Chondrocyte (in vitro differentiated cells): ENCODE data around the gene CFAP57. TPM values are rescaled to one million over a fixed set of nuclear protein-coding genes. Genes with fewer than 3 reads are reported as not detected.

ENCODE experiments used
- DNase-seq: peaks from one replicate; pipeline ENCODE4 v3.0.0; 2021; ENCODE audit warnings: mixed read lengths, low spot score
- H3K27ac Mint-ChIP-seq: one replicate; pipeline ENCODE4 v1.8.0; 2021; ENCODE audit warnings: mild to moderate bottlenecking, moderate library complexity, mixed read lengths; ENCODE audit not compliant: unreplicated experiment
- H3K27me3 Mint-ChIP-seq: 2 replicates; pipeline ENCODE4 v1.8.0; 2021; ENCODE audit warnings: low read depth, mixed read lengths
- H3K36me3 Mint-ChIP-seq: 2 replicates; pipeline ENCODE4 v1.8.0; 2021; ENCODE audit warnings: low read depth, mixed read lengths
- H3K4me1 Mint-ChIP-seq: 2 replicates; pipeline ENCODE4 v1.8.0; 2021; ENCODE audit warnings: low read depth, mild to moderate bottlenecking, mixed read lengths
- H3K4me3 Mint-ChIP-seq: one replicate; pipeline ENCODE4 v1.8.0; 2021; ENCODE audit warnings: mild to moderate bottlenecking, moderate library complexity, mixed read lengths; ENCODE audit not compliant: unreplicated experiment
- H3K9me3 Mint-ChIP-seq: 2 replicates; pipeline ENCODE4 v1.8.0; 2021; ENCODE audit warnings: low read depth, mixed read lengths
- total RNA-seq: library from RNA; stranded (reverse); gene quantifications from 3 replicates; pipeline ENCODE4 v1.2.1, GENCODE V29; 2021
- TF ChIP-seq, protein P1 (sequence below): fragments of 200-600 bp; sonication (generic); IDR thresholded peaks from 2 replicates; pipeline ENCODE4 v1.5.0; 2021; ENCODE audit warnings: antibody characterized with exemption, mild to moderate bottlenecking, moderate library complexity

The CFAP57 gene
- total RNA-seq, 1 donor from 2014 or later, result 0.15 TPM

DNA sequence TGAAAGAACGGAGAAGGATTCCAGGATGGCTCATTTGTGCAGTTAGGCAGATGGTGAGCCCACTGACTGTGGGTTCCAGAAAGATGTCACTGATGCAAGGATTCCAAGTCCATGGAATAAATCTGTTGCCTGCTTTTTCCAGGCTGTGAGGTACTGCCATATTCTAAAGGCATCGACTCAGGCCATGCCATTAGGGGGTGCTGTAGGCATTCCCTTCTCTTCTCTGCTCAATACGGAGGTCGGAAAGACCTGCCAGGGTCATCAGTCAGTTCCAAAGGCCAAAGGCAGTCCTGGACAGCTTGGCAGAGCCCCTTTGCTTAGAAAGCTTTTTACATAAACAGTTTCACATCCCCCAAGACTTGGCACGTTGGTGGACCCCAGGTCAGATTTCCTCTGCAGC is 66.0 kb downstream of the CFAP57 start:
- Mint-ChIP-seq H3K4me3 (no peak overlapping the region), H3K36me3 (peaks cover 2% of the 10 kb centered on the region), H3K27me3 (no peaks in the 10 kb centered on the region), H3K4me1 (peaks cover 13% of the 10 kb centered on the region), H3K27ac (no peak overlapping the region), H3K9me3 (no peaks in the 10 kb centered on the region)
- DNase-seq, result no peak
- TF ChIP-seq, protein P1, sequence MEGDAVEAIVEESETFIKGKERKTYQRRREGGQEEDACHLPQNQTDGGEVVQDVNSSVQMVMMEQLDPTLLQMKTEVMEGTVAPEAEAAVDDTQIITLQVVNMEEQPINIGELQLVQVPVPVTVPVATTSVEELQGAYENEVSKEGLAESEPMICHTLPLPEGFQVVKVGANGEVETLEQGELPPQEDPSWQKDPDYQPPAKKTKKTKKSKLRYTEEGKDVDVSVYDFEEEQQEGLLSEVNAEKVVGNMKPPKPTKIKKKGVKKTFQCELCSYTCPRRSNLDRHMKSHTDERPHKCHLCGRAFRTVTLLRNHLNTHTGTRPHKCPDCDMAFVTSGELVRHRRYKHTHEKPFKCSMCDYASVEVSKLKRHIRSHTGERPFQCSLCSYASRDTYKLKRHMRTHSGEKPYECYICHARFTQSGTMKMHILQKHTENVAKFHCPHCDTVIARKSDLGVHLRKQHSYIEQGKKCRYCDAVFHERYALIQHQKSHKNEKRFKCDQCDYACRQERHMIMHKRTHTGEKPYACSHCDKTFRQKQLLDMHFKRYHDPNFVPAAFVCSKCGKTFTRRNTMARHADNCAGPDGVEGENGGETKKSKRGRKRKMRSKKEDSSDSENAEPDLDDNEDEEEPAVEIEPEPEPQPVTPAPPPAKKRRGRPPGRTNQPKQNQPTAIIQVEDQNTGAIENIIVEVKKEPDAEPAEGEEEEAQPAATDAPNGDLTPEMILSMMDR, result peak; percentile 83

DNA sequence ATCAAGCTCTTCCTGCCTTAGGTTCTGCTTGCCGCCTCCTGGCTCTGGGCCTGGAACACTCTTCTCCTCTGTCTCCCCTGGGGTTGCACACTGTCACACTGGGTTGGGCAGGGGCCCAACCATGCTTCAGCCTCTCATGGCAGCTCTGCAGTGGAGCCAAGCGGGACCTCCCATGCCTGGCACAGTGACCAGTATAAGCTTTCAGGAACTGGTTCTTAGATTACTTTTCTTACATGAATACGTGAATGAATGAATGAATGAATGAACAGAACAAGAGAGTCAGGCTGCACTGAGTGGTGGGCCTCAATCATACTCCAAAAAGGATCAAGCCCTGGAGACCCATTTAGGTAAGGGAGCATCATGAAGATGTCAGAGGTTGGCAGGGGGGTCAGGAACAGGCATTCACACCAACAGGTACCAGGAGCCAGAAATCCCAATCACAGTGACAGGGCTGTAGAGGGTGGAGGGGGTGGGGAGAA is 66.9 kb downstream of the CFAP57 start:
- Mint-ChIP-seq H3K27me3 (no peaks in the 10 kb centered on the region), H3K4me1 (peaks cover 10% of the 10 kb centered on the region), H3K27ac (no peak overlapping the region), H3K9me3 (no peaks in the 10 kb centered on the region), H3K36me3 (peaks cover 2% of the 10 kb centered on the region), H3K4me3 (no peak overlapping the region)
- TF ChIP-seq, protein P1, result no peak
- no peak for DNase-seq

DNA sequence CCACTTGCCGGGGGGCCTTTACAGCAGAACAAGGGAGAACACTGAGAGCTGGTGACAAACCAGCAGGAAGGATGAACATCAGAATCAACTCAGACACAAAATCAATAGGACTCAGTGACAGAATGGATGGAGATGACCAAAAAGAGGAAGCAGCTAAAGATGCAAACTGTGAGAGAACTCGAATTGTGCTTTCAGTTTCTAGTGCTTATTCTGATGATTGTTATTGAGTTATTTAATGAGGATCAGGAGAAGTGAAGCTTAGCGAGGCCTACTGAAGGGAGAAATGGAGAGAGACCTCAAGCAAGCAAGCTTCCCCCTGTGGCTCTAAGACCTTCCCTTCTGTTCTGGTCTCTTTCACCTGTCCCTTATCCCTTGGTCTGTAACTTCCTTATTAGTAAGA is 67.4 kb downstream of the CFAP57 start:
- Mint-ChIP-seq H3K27ac (no peak overlapping the region), H3K4me3 (no peak overlapping the region), H3K4me1 (peaks cover 10% of the 10 kb centered on the region), H3K27me3 (no peaks in the 10 kb centered on the region), H3K9me3 (no peaks in the 10 kb centered on the region), H3K36me3 (peaks cover 2% of the 10 kb centered on the region)
- TF ChIP-seq, protein P1, result no peak
- no peak for DNase-seq

DNA sequence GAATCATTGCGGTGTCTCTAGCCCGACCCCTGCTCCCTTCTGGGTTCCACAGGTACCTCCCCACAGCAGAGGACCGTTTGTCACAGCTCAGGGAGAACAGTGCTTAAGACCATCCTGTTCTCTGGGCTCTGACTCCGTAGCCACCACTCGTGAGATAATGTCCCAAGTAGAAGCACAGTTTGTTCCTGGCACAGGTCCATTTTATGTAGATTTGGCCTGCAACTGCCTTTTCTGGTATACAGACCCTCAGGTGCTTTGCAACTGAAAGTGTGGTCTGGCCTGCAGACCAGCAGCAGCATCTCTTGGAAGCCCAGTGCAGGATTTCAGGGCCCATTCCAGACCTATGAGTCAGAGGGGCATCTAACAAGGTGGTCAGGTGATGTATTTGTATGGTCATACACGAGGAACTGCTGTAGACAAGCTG is 69.3 kb downstream of the CFAP57 start:
- Mint-ChIP-seq H3K36me3 (peaks cover 2% of the 10 kb centered on the region), H3K9me3 (peaks cover 4% of the 10 kb centered on the region), H3K27ac (no peak overlapping the region), H3K4me3 (no peak overlapping the region), H3K27me3 (no peaks in the 10 kb centered on the region), H3K4me1 (peaks cover 4% of the 10 kb centered on the region)
- TF ChIP-seq, protein P1, result no peak
- DNase-seq, result no peak

DNA sequence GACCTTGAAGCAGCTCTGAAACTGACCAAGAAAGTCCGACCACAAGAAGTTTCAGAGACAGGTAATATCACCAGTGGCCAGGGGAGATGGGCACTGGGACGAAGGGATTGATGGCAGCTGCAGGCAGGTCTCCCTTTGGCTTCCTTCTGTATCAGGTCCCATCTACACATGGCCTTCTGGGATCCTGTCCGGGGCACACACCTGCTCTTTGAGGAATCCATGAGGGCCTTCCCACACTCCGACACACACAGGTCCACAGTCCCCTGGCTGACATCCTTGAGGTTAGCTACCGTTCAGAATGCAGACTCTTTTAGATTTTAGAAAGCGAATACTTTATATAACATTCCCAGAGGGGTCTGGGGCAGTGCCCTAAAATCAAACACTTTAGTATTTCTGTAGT is 71.2 kb downstream of the CFAP57 start:
- Mint-ChIP-seq H3K36me3 (peaks cover 5% of the 10 kb centered on the region), H3K4me1 (peaks cover 4% of the 10 kb centered on the region), H3K4me3 (no peak overlapping the region), H3K9me3 (peaks cover 10% of the 10 kb centered on the region), H3K27ac (no peak overlapping the region), H3K27me3 (no peaks in the 10 kb centered on the region)
- DNase-seq, result no peak
- TF ChIP-seq, protein P1, result no peak
